Kidney glomerular epithelial cell (primary cell): ENCODE results near the gene SPC25.

Source experiments
- DNase-seq: peaks from one replicate; lab custom pipeline; 2025; lab: John Stamatoyannopoulos, UW

Gene SPC25

DNA sequence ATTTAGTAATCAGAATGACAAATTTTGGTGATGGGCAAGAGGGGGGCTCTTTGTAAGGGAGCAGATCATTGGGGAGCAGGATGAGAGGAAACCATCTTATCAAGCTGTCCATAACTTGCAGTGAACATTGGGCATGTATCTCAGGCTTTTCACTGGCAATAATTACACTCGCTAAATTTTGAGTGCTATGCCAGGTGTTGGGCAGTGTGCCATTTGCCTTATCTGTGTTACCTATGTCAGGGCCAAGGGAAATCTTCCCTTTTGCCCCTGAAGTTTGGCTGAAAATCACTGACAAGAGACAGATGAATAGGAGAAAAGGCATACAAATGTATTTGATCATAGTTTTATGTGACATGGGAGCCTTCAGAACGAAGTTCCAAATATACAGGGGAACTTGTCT lies 48.8 kb downstream of the SPC25 start:
- no peak for DNase-seq

DNA sequence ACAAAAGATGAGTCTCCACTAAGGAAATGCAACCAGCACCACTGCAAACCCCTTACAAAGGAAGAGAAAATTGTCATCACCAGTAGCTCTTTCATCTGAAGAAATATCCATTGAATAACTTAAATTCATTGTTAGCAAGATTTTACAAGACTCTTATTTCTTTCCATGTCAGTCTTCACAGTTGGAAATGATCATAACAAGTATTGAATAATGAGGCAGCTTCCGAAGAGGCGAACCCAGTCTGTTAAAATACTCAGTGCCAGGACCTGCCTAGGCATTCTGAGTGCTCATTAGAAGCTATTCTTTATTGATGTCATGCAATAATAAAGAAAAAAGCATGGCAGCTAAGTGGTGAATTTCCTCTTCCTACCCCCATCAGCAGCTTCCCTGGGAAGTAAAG lies 54.3 kb downstream of the SPC25 start:
- no peak for DNase-seq

DNA sequence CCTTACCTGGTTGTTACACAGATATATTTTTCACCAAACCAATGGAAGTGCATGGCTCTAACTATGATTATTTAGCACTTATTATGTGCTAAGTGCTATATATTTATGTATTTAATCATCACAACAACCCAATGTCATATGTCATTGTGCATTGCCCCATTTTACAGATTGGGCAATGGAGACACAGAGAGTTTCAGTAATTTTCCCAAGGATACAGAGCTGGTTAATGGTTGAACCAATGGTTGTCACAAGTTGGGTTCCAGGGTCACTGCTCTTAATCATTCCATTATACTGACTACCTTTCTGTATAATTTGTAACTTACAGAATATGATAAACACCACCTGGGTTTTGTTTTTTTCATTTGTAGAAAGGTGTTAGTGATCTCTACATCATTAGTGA lies 58.6 kb downstream of the SPC25 start:
- DNase-seq: no peak

DNA sequence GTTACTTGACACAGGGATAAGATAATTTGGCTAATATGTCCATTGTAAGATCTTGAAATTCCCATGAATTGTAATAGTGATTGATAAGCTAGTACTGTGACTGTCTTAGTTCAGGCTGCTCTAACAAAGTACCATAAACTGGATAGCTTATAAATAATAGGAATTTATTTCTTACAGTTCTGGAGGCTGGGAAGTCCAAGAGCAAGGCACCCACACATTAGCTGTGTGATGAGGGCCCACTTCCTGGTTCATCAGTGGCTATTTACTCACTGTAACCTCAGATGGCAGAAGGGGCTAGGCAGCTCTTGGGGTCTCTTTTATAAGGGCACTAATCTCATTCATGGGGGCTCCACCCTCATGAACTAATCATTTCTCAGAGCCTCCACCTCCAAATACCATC lies 59.3 kb downstream of the SPC25 start:
- DNase-seq: no peak

DNA sequence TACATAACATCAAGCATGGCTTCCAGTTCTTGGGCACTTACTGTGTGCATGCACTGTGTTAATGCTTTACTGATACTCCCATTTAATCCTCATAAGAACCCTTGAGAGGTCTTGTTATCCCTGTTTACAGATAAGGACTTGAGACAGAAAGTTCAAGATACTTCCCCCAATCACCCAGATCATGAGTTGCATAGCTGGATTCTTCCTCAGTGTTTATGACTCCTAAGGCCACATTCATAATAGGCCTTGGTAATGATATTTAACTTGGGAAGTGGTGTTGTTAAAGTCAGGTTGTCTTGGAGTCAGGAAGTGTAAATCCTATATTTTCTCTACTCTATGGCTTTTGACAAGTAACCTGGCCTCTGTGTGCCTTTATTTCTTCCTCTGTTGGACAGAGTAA lies 65.1 kb downstream of the SPC25 start:
- DNase-seq: no peak

DNA sequence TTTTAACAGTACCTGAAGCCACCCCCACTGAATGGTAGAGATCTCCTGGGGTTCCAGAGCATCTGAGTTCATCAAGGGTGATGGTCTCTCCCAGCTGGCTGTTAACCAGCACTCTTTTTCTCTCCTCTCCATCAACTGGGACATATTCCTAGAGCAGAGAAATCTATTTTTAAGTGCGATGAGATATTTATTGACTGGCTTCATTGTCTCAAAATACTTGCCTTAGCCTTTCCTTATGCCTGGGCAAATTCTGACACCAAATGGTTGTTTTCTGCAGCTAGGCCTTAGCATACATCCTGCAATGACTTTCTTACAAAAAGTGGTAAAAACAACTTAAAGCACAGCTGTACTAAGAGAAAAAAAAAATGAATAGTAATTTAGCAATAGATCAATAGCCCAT lies 68.2 kb downstream of the SPC25 start:
- no peak for DNase-seq

DNA sequence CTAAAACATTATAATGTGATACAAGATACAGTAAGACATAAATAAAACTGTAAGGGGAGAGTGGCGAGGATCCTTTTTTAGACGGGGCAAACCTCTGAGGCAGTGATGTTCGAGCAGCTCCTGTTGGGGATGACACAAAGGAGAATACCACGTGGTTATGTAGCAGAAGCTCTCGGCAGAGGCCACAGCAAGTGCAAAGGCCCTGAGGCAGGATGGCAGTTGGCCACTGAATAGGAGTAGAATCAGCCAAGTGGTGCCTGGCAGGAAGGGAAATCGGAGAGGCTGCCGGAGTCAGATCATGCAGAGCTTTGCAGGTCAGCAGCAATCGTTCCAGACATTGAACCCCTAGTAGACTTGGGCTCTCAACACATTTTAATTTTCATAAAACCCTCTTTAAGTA lies 68.7 kb downstream of the SPC25 start:
- no peak for DNase-seq
